Measurements from ENCODE around the gene SMAD3.

DNA sequence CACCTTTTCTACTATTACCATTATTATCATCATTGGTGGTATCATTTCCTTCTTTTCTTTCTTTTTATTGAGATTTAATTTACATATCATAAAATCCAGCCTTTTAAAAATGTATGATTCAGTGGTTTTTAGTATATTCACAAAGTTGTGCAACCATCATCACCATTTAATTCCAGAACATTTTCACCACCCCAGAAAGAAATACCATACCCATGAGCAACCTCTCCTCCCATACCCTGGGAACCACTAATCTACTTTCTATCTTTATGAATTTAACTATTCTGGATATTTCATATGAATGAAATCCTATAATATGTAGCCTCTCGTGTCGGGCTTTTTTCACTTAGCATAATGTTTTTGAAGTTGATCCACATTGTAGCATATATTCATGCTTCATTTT, 159.9 kb downstream of the SMAD3 start:
- no peak for TF ChIP-seq POLR2AphosphoS5 (IDR thresholded peaks at IDR 0.05; ENCODE audit: low read depth, low read length)
- no peak for TF ChIP-seq POLR2A (IDR thresholded peaks at IDR 0.05; ENCODE audit: low read depth, low read length)

Data from GM12892 (cell line).